HG02852 (cell line): ENCODE data around the gene DISC1.
"Not testable (repeated sequence)": the region's sequence is repeated elsewhere in the genome, so short reads cannot be mapped to it uniquely, and the experiment has no call there.

Experiments
- ATAC-seq: cut with Tn5 transposase; IDR thresholded peaks from one replicate; pipeline ENCODE4 v1.9.1; 2021; ENCODE audit warnings: mild to moderate bottlenecking, moderate library complexity; ENCODE audit not compliant: unreplicated experiment

Gene DISC1

GRCh38 chr1:231872461-231872910, 245.9 kb downstream of the DISC1 start:
- no peak for ATAC-seq

- no peak for ATAC-seq
Measured at GRCh38 chr1:231878737-231879136, 252.1 kb downstream of the DISC1 start.

- ATAC-seq = no peak
Measured at GRCh38 chr1:231879296-231879695, 252.7 kb downstream of the DISC1 start.

- ATAC-seq = no peak
Measured at GRCh38 chr1:231882333-231882732, 255.7 kb downstream of the DISC1 start.

- no peak for ATAC-seq
Measured at GRCh38 chr1:231882790-231883189, 256.2 kb downstream of the DISC1 start.

- ATAC-seq = no peak
Measured at GRCh38 chr1:231883382-231883781, 256.8 kb downstream of the DISC1 start.

- no peak for ATAC-seq
Measured at GRCh38 chr1:231885209-231885854, 258.7 kb downstream of the DISC1 start.

GRCh38 chr1:231887166-231887565, 260.6 kb downstream of the DISC1 start:
- no peak for ATAC-seq

GRCh38 chr1:231887866-231888265, 261.3 kb downstream of the DISC1 start:
- no peak for ATAC-seq

- no peak for ATAC-seq
Measured at GRCh38 chr1:231890791-231891190, 264.2 kb downstream of the DISC1 start.

- ATAC-seq = no peak
Measured at GRCh38 chr1:231893400-231894102, 267.0 kb downstream of the DISC1 start.

- no peak for ATAC-seq
Measured at GRCh38 chr1:231896806-231897205, 270.2 kb downstream of the DISC1 start.

GRCh38 chr1:231899046-231899445, 272.5 kb downstream of the DISC1 start:
- no peak for ATAC-seq

- ATAC-seq = no peak
Measured at GRCh38 chr1:231899713-231900435, 273.3 kb downstream of the DISC1 start.

GRCh38 chr1:231903586-231904081, 277.0 kb downstream of the DISC1 start:
- ATAC-seq = no peak

GRCh38 chr1:231907310-231907709, 280.7 kb downstream of the DISC1 start:
- not testable (repeated sequence) for ATAC-seq

GRCh38 chr1:231913493-231913892, 286.9 kb downstream of the DISC1 start:
- no peak for ATAC-seq

GRCh38 chr1:231918239-231919015, 291.8 kb downstream of the DISC1 start:
- ATAC-seq = peak; percentile 64

GRCh38 chr1:231919239-231919885, 292.8 kb downstream of the DISC1 start:
- no peak for ATAC-seq

GRCh38 chr1:231919886-231920285, 293.3 kb downstream of the DISC1 start:
- no peak for ATAC-seq
